Lower lobe of right lung (tissue), 2 donors: ENCODE data around the gene ST8SIA2. TPM values are rescaled to one million over a fixed set of nuclear protein-coding genes. Genes with fewer than 3 reads are reported as not detected.

ENCODE experiments used
- ATAC-seq, 2 donors: fragments of 200-7000 bp; cut with Tn5 transposase; one replicate each; pipeline ENCODE4 v1.9.1; 2020 to 2022; ENCODE audit warnings: mild to moderate bottlenecking in 2 of 2, moderate library complexity in 2 of 2
- DNase-seq: peaks from one replicate; pipeline ENCODE4 v3.0.0-alpha.2; 2020
- H3K27ac ChIP-seq: fragments of 200-600 bp; one replicate; pipeline ENCODE4 v1.8.0; 2022
- H3K27me3 ChIP-seq: fragments of 200-600 bp; one replicate; pipeline ENCODE4 v1.8.0; 2022; ENCODE audit warnings: low read depth
- H3K36me3 ChIP-seq: fragments of 200-600 bp; one replicate; pipeline ENCODE4 v1.8.0; 2022; ENCODE audit warnings: mild to moderate bottlenecking
- H3K4me1 ChIP-seq: fragments of 200-600 bp; one replicate; pipeline ENCODE4 v1.8.0; 2022
- H3K4me3 ChIP-seq: fragments of 200-600 bp; one replicate; pipeline ENCODE4 v1.8.0; 2022; ENCODE audit warnings: mild to moderate bottlenecking
- H3K9me3 ChIP-seq: fragments of 200-600 bp; one replicate; pipeline ENCODE4 v1.8.0; 2022
- intact Hi-C: fragments of 100-400 bp; cut with DNase I; formaldehyde crosslinking; loops from one replicate; pipeline ENCODE4 v1.11.0; 2022
- total RNA-seq: library from RNA; stranded (reverse); fragmentation: NEBNext Ultra II Directional; extraction: Animal tissue kit (Norgen Biotek cat#: 25700); gene quantifications from one replicate; pipeline ENCODE4 v1.2.1, GENCODE V29; 2021
- TF ChIP-seq, protein P1 (sequence below): fragments of 200-600 bp; IDR thresholded peaks from one replicate; pipeline ENCODE4 v1.8.0; 2022; ENCODE audit warnings: antibody characterized with exemption, mild to moderate bottlenecking
- donor health status: DM: no; HTN: yes; CAD: no; lungs with severe emphysema.

ST8SIA2 gene
- total RNA-seq, 1 donor from 2014 or later: not detected

DNA sequence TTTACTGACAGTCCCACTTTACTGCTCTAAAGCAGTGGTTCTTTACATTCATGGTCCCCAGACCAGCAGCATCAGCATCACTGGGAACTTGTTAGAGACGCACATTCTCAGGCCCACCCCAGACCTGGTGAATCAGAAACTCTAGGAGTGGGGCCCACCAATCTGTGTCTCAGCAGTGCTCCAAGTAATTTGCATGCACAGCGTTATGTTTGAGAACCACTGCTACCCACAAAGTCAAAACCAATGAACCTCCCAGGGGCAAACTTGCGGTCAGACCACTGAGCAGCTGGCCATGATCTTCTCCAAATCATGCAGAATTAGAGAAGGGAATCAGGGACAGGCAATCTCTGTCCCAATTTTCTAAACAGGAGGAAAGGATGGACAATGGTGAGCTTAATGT lies 58.5 kb downstream of the ST8SIA2 start:
- Histone ChIP-seq H3K4me1 (no peaks in the 10 kb centered on the region), H3K9me3 (no peaks in the 10 kb centered on the region), H3K27me3 (no peaks in the 10 kb centered on the region), H3K27ac (no peak overlapping the region), H3K4me3 (no peak overlapping the region), H3K36me3 (no peaks in the 10 kb centered on the region)
- DNase-seq (no peak), ATAC-seq (no peak)
- TF ChIP-seq, protein P1, sequence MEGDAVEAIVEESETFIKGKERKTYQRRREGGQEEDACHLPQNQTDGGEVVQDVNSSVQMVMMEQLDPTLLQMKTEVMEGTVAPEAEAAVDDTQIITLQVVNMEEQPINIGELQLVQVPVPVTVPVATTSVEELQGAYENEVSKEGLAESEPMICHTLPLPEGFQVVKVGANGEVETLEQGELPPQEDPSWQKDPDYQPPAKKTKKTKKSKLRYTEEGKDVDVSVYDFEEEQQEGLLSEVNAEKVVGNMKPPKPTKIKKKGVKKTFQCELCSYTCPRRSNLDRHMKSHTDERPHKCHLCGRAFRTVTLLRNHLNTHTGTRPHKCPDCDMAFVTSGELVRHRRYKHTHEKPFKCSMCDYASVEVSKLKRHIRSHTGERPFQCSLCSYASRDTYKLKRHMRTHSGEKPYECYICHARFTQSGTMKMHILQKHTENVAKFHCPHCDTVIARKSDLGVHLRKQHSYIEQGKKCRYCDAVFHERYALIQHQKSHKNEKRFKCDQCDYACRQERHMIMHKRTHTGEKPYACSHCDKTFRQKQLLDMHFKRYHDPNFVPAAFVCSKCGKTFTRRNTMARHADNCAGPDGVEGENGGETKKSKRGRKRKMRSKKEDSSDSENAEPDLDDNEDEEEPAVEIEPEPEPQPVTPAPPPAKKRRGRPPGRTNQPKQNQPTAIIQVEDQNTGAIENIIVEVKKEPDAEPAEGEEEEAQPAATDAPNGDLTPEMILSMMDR: no peak
- intact Hi-C loops: no loop called here

DNA sequence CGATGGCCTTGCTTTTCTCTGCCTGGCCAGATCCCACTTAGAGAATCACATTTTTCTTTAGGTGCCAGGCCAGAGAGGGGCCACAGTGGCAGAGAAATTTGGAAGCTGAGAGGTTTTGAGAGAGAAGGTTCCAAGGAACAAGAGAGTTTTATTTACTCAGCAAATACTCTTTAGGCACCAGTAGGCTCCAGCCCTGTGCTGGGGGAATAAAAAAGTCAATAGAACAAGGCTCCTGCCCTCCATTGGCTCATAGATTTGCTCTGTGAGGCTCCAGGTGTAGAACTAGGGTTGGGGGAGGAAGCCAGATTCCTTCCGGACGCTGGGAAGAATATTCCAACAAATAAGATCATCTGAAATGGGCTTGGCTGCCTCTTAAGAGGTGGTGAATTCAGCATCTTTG lies 59.9 kb downstream of the ST8SIA2 start:
- no peaks in the 10 kb centered on the region for H3K9me3 ChIP-seq
- intact Hi-C loops: no loop called here
- TF ChIP-seq, protein P1: no peak
- H3K27me3 ChIP-seq: no peaks in the 10 kb centered on the region
- no peak overlapping the region for H3K4me3 ChIP-seq
- ATAC-seq (peak; percentile 33 to 68), DNase-seq (no peak)
- no peaks in the 10 kb centered on the region for H3K4me1 ChIP-seq
- no peaks in the 10 kb centered on the region for H3K36me3 ChIP-seq
- H3K27ac ChIP-seq: no peak overlapping the region

DNA sequence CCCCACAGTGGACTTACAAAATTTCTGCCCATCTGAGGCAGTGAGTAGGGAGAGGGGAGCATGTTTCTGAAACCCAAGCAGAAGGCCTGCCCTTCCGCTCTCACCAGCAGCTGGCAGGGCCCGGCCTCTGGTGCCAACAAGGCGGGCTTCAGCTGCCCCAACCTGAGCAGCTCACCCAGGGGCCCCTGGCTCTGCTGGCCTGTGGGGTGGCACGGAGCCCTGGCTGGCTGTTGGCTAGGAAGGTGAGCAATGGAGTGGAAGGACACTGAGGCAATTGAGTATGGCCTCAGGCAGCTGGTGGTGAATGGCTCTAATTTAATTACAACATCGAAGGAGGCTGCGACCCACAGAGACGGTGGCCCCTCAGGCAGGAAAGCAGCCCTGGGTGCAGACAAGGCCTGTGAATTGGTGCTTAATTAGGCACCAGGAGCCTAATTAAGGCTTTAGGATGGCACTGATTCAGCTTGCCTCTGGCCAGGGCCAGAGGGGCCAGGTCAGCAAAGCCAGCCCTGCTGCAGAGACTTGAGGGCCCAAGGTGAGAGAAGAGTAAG lies 60.9 kb downstream of the ST8SIA2 start:
- H3K4me1 ChIP-seq: no peaks in the 10 kb centered on the region
- TF ChIP-seq, protein P1: no peak
- H3K4me3 ChIP-seq: no peak overlapping the region
- no peak overlapping the region for H3K27ac ChIP-seq
- no peaks in the 10 kb centered on the region for H3K36me3 ChIP-seq
- ATAC-seq (no peak), DNase-seq (no peak)
- intact Hi-C loops: no loop called here
- H3K9me3 ChIP-seq: no peaks in the 10 kb centered on the region
- H3K27me3 ChIP-seq: no peaks in the 10 kb centered on the region

DNA sequence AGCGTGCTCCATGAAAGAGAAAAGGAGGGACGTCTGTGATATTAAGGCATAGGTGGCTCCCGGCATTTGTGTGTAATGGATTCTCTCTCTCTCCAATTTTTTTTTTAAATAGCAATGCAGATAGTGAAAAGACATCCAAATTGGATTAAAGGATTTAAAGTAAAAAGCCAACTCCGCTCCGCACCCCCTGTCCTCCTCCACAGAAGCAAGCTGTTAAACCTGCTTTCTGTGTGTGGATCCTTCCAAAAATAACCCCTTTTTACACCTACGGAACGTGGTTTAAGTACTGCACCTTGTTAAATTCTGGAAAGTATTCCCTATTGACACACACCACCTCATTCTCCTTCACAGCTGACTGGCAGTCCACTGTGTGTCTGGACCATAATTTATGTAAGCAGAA lies 61.6 kb downstream of the ST8SIA2 start:
- Histone ChIP-seq H3K9me3 (no peaks in the 10 kb centered on the region), H3K27ac (no peak overlapping the region), H3K4me1 (no peaks in the 10 kb centered on the region), H3K4me3 (no peak overlapping the region), H3K36me3 (no peaks in the 10 kb centered on the region), H3K27me3 (no peaks in the 10 kb centered on the region)
- ATAC-seq (no peak), DNase-seq (no peak)
- intact Hi-C loops: no loop called here
- TF ChIP-seq, protein P1: no peak

DNA sequence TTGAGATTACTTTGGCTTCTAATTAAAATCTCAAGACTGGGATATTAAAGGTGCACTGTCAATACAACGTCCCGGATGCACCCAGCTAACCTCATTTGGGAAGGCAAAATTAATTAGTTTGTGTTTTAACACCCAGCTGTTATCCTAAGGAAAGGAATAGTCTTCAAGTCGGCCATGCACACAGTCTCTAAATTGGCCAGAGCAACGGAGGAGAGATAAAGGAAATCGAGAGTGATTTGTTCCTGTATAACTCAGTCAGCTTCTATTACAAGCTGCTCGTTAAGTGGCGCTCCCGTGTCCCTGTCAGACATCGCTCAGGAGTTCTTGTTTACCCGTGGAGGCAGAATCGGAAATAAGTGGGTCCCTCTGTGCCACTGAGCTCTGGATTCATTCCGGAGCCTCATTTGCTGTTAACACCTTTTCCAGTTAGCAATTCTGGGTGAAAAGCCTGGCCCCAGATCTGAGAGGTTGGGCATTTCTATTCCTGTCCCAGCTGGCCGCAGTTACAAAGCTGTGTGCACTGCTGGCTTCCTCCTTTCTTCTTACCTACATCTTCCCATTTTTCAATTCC lies 63.9 kb downstream of the ST8SIA2 start:
- Histone ChIP-seq H3K4me1 (no peaks in the 10 kb centered on the region), H3K27ac (no peak overlapping the region), H3K9me3 (no peaks in the 10 kb centered on the region), H3K4me3 (no peak overlapping the region), H3K27me3 (no peaks in the 10 kb centered on the region), H3K36me3 (no peaks in the 10 kb centered on the region)
- intact Hi-C loops: no loop called here
- TF ChIP-seq, protein P1: no peak
- DNase-seq (no peak), ATAC-seq (no peak)
